Neural cell (in vitro differentiated cells): ENCODE data around the gene BHMT2.

Experiments
- MXI1 ChIP-seq: fragments of 450-650 bp; conservative IDR thresholded peaks from 2 replicates; pipeline ENCODE4 v1.6.1; 2014; ENCODE audit warnings: antibody characterized with exemption, mild to moderate bottlenecking; ENCODE audit not compliant: poor library complexity, severe bottlenecking
- RAD21 ChIP-seq: fragments of 450-650 bp; conservative IDR thresholded peaks from 2 replicates; pipeline ENCODE4 v1.6.1; 2014; ENCODE audit warnings: antibody characterized with exemption, mild to moderate bottlenecking, moderate library complexity
- TAF1 ChIP-seq: IDR thresholded peaks from 2 replicates; pipeline ENCODE4 v1.6.1; 2012; ENCODE audit warnings: low read depth
- TF ChIP-seq, protein P1 (sequence below): fragments of 450-650 bp; IDR thresholded peaks from 2 replicates; pipeline ENCODE4 v1.5.1; 2014; ENCODE audit warnings: antibody characterized with exemption, mild to moderate bottlenecking, moderate library complexity; ENCODE audit not compliant: poor library complexity, severe bottlenecking
- TF ChIP-seq, protein P2 (sequence below): IDR thresholded peaks from 2 replicates; pipeline ENCODE4 v1.6.1; 2012; ENCODE audit warnings: borderline replicate concordance

DNA sequence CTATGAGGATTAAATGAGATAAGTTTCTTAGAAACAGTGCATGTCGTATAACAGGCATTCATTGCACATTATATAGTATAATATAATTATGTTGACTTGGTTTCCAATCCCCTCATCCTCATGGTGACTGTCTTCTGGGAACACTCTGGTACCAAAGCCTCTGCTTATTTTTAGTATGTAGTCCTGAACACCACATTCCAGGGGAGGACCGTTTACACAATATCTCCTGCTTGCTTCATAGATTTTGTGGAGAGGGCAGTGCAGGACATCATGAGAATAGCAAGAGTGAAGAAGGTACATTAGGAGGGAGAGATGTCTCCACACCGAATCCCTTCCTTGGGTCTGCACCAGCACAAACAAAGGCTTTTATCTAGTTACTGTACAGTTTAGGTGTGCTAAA, 21.5 kb downstream of the BHMT2 start:
- TF ChIP-seq, protein P1, sequence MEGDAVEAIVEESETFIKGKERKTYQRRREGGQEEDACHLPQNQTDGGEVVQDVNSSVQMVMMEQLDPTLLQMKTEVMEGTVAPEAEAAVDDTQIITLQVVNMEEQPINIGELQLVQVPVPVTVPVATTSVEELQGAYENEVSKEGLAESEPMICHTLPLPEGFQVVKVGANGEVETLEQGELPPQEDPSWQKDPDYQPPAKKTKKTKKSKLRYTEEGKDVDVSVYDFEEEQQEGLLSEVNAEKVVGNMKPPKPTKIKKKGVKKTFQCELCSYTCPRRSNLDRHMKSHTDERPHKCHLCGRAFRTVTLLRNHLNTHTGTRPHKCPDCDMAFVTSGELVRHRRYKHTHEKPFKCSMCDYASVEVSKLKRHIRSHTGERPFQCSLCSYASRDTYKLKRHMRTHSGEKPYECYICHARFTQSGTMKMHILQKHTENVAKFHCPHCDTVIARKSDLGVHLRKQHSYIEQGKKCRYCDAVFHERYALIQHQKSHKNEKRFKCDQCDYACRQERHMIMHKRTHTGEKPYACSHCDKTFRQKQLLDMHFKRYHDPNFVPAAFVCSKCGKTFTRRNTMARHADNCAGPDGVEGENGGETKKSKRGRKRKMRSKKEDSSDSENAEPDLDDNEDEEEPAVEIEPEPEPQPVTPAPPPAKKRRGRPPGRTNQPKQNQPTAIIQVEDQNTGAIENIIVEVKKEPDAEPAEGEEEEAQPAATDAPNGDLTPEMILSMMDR = no peak
- TF ChIP-seq, protein P2, sequence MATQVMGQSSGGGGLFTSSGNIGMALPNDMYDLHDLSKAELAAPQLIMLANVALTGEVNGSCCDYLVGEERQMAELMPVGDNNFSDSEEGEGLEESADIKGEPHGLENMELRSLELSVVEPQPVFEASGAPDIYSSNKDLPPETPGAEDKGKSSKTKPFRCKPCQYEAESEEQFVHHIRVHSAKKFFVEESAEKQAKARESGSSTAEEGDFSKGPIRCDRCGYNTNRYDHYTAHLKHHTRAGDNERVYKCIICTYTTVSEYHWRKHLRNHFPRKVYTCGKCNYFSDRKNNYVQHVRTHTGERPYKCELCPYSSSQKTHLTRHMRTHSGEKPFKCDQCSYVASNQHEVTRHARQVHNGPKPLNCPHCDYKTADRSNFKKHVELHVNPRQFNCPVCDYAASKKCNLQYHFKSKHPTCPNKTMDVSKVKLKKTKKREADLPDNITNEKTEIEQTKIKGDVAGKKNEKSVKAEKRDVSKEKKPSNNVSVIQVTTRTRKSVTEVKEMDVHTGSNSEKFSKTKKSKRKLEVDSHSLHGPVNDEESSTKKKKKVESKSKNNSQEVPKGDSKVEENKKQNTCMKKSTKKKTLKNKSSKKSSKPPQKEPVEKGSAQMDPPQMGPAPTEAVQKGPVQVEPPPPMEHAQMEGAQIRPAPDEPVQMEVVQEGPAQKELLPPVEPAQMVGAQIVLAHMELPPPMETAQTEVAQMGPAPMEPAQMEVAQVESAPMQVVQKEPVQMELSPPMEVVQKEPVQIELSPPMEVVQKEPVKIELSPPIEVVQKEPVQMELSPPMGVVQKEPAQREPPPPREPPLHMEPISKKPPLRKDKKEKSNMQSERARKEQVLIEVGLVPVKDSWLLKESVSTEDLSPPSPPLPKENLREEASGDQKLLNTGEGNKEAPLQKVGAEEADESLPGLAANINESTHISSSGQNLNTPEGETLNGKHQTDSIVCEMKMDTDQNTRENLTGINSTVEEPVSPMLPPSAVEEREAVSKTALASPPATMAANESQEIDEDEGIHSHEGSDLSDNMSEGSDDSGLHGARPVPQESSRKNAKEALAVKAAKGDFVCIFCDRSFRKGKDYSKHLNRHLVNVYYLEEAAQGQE = no peak
- no peak for TF ChIP-seq RAD21
- no peak for TF ChIP-seq TAF1
- no peak for TF ChIP-seq MXI1
